ENCODE data around the gene DLG3.
A peak's percentile ranks its signal among the peaks of the same experiment; 100 is the strongest.

GRCh38 chrX:70454441-70455365, 10.1 kb downstream of the DLG3 start:
- TF ChIP-seq, protein P1, sequence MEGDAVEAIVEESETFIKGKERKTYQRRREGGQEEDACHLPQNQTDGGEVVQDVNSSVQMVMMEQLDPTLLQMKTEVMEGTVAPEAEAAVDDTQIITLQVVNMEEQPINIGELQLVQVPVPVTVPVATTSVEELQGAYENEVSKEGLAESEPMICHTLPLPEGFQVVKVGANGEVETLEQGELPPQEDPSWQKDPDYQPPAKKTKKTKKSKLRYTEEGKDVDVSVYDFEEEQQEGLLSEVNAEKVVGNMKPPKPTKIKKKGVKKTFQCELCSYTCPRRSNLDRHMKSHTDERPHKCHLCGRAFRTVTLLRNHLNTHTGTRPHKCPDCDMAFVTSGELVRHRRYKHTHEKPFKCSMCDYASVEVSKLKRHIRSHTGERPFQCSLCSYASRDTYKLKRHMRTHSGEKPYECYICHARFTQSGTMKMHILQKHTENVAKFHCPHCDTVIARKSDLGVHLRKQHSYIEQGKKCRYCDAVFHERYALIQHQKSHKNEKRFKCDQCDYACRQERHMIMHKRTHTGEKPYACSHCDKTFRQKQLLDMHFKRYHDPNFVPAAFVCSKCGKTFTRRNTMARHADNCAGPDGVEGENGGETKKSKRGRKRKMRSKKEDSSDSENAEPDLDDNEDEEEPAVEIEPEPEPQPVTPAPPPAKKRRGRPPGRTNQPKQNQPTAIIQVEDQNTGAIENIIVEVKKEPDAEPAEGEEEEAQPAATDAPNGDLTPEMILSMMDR (IDR thresholded peaks at IDR 0.05 in 4 of 5, conservative IDR thresholded peaks at IDR 0.05 in 1 of 5) = peak; percentile 29 to 68 (median 50)
- no peak for TF ChIP-seq POLR2A (IDR thresholded peaks at IDR 0.05)
